ENCODE results near the gene LRRC8E.

Gene LRRC8E

GRCh38 chr19:7868671-7869452 lies 19.4 kb upstream of the LRRC8E start:
- DNase-seq: peak; percentile 66

GRCh38 chr19:7869453-7869909 lies 18.8 kb upstream of the LRRC8E start:
- peak; percentile 77 for DNase-seq

GRCh38 chr19:7869910-7870511 lies 18.3 kb upstream of the LRRC8E start:
- peak; percentile 35 for DNase-seq

- no peak for DNase-seq
These were observed 17.5 kb upstream of the LRRC8E start for GRCh38 chr19:7870571-7871436.

- DNase-seq: peak; percentile 69
These were observed 16.6 kb upstream of the LRRC8E start for GRCh38 chr19:7871437-7872305.

- no peak for DNase-seq
These were observed 15.8 kb upstream of the LRRC8E start for GRCh38 chr19:7872306-7873204.

GRCh38 chr19:7873304-7874075 lies 14.8 kb upstream of the LRRC8E start:
- DNase-seq: no peak

GRCh38 chr19:7874076-7874896 lies 14.0 kb upstream of the LRRC8E start, which contains the start of gene PRR36:
PRR36 (minus strand) TSS chr19:7874390; CDS start chr19:7873689, 701 bp downstream.
- DNase-seq: no peak

GRCh38 chr19:7874897-7875273 lies 13.4 kb upstream of the LRRC8E start:
- no peak for DNase-seq

GRCh38 chr19:7877249-7877836 lies 11.0 kb upstream of the LRRC8E start:
- DNase-seq: no peak

- DNase-seq: no peak
These were observed 9.1 kb upstream of the LRRC8E start for GRCh38 chr19:7879111-7879807.

- no peak for DNase-seq
These were observed 8.5 kb upstream of the LRRC8E start for GRCh38 chr19:7879836-7880235.

GRCh38 chr19:7881910-7882309 lies 6.4 kb upstream of the LRRC8E start:
- no peak for DNase-seq

- no peak for DNase-seq
These were observed 5.2 kb upstream of the LRRC8E start for GRCh38 chr19:7883105-7883504.

GRCh38 chr19:7883796-7884570 lies 4.3 kb upstream of the LRRC8E start:
- DNase-seq: no peak

- no peak for DNase-seq
These were observed 2.5 kb upstream of the LRRC8E start for GRCh38 chr19:7885818-7886217.

GRCh38 chr19:7887408-7888144 lies 734 bp upstream of the LRRC8E start:
- DNase-seq: no peak
